Neural cell (in vitro differentiated cells): ENCODE results near the gene MAG. TPM values are rescaled to one million over a fixed set of nuclear protein-coding genes. Genes with fewer than 3 reads are reported as not detected.

Experiments
- H2AFZ ChIP-seq: fragments of 200-600, 300-800 bp; sonication (generic), shearing (Covaris generic); 2 replicates; pipeline ENCODE4 v1.6.0; 2014; ENCODE audit warnings: low read depth, mild to moderate bottlenecking, antibody characterized with exemption, low read length, moderate library complexity
- H3F3A ChIP-seq: fragments of 200-600 bp; shearing (Covaris generic); 2 replicates; pipeline ENCODE4 v1.6.1; 2016; ENCODE audit warnings: mild to moderate bottlenecking, moderate library complexity, mixed read lengths, antibody characterized with exemption, low read length; ENCODE audit not compliant: insufficient read depth, poor library complexity, severe bottlenecking
- H3K27ac ChIP-seq: fragments of 200-600, 300-800 bp; sonication (generic), shearing (Covaris generic); 2 replicates; pipeline ENCODE4 v1.5.1; 2014; ENCODE audit warnings: mild to moderate bottlenecking, low read length, moderate library complexity
- H3K27me3 ChIP-seq: fragments of 300-800, 200-600 bp; sonication (generic), shearing (Covaris generic); 2 replicates; pipeline ENCODE4 v1.6.0; 2014; ENCODE audit warnings: mild to moderate bottlenecking, low read depth, low read length, moderate library complexity; ENCODE audit not compliant: insufficient read depth
- H3K36me3 ChIP-seq: fragments of 300-800, 200-600 bp; sonication (generic), shearing (Covaris generic); 2 replicates; pipeline ENCODE4 v1.5.1; 2014; ENCODE audit warnings: mild to moderate bottlenecking, antibody characterized with exemption, low read length, moderate library complexity; ENCODE audit not compliant: insufficient read depth
- H3K4me2 ChIP-seq: fragments of 300-800, 200-600 bp; sonication (generic), shearing (Covaris generic); 2 replicates; pipeline ENCODE4 v1.6.0; 2014; ENCODE audit warnings: mild to moderate bottlenecking, low read length
- H3K4me3 ChIP-seq: fragments of 300-800, 200-600 bp; sonication (generic), shearing (Covaris generic); 2 replicates; pipeline ENCODE4 v1.5.1; 2014; ENCODE audit warnings: mild to moderate bottlenecking, low read length, moderate library complexity
- H3K79me2 ChIP-seq: fragments of 200-600 bp; shearing (Covaris generic); replicated peaks from 2 replicates; pipeline ENCODE4 v1.6.0; 2014; ENCODE audit warnings: mild to moderate bottlenecking, low read length, moderate library complexity; ENCODE audit not compliant: insufficient read depth
- H3K9ac ChIP-seq: fragments of 300-800, 200-600 bp; sonication (generic), shearing (Covaris generic); 2 replicates; pipeline ENCODE4 v1.6.1; 2016; ENCODE audit warnings: mild to moderate bottlenecking, low read length, mixed read lengths
- H3K9me2 ChIP-seq: fragments of 200-600 bp; shearing (Covaris generic); 2 replicates; pipeline ENCODE4 v1.6.1; 2016; ENCODE audit warnings: mild to moderate bottlenecking, low read length, mixed read lengths; ENCODE audit not compliant: insufficient read depth
- H3K9me3 ChIP-seq: fragments of 200-600, 300-800 bp; sonication (generic), shearing (Covaris generic); 2 replicates; pipeline ENCODE4 v1.6.1; 2016; ENCODE audit warnings: mild to moderate bottlenecking, mixed run types, low read length, moderate library complexity, mixed read lengths
- H4K20me1 ChIP-seq: fragments of 200-600 bp; shearing (Covaris generic); 2 replicates; pipeline ENCODE4 v1.6.1; 2016; ENCODE audit warnings: mild to moderate bottlenecking, mixed run types; ENCODE audit not compliant: insufficient read depth
- CTCF ChIP-seq: fragments of 450-650 bp; IDR thresholded peaks from 2 replicates; pipeline ENCODE4 v1.5.1; 2014; ENCODE audit warnings: antibody characterized with exemption, mild to moderate bottlenecking, moderate library complexity; ENCODE audit not compliant: poor library complexity, severe bottlenecking
- EP300 ChIP-seq: fragments of 450-650 bp; conservative IDR thresholded peaks from 2 replicates; pipeline ENCODE4 v1.6.1; 2014; ENCODE audit warnings: antibody characterized with exemption, mild to moderate bottlenecking, moderate library complexity; ENCODE audit not compliant: poor library complexity, severe bottlenecking
- EZH2 ChIP-seq: fragments of 200-600, 300-800 bp; shearing (Covaris generic), sonication (generic); IDR thresholded peaks from 2 replicates; pipeline ENCODE4 v1.6.1; 2014; ENCODE audit warnings: antibody characterized with exemption, low read length, borderline replicate concordance, mild to moderate bottlenecking; ENCODE audit not compliant: insufficient read depth, poor library complexity, severe bottlenecking
- MXI1 ChIP-seq: fragments of 450-650 bp; conservative IDR thresholded peaks from 2 replicates; pipeline ENCODE4 v1.6.1; 2014; ENCODE audit warnings: antibody characterized with exemption, mild to moderate bottlenecking; ENCODE audit not compliant: poor library complexity, severe bottlenecking
- POLR2AphosphoS5 ChIP-seq: IDR thresholded peaks from 2 replicates; pipeline ENCODE4 v1.6.1; 2012
- RAD21 ChIP-seq: fragments of 450-650 bp; conservative IDR thresholded peaks from 2 replicates; pipeline ENCODE4 v1.6.1; 2014; ENCODE audit warnings: antibody characterized with exemption, mild to moderate bottlenecking, moderate library complexity
- REST ChIP-seq: IDR thresholded peaks from 2 replicates; pipeline ENCODE4 v1.6.1; 2012; ENCODE audit warnings: borderline replicate concordance
- SMC3 ChIP-seq: fragments of 450-650 bp; conservative IDR thresholded peaks from 2 replicates; pipeline ENCODE4 v1.6.1; 2014; ENCODE audit warnings: antibody characterized with exemption, mild to moderate bottlenecking, moderate library complexity; ENCODE audit not compliant: poor library complexity
- TAF1 ChIP-seq: IDR thresholded peaks from 2 replicates; pipeline ENCODE4 v1.6.1; 2012; ENCODE audit warnings: low read depth
- polyA plus RNA-seq: library from polyadenylated mRNA; depleted of rRNA; stranded (reverse); fragments of >200 nt; gene quantifications from 2 replicates; pipeline ENCODE4 v1.2.3, GENCODE V29; 2014

MAG gene
- polyA plus RNA-seq, 1 donor from 2014 or later = not detected

DNA sequence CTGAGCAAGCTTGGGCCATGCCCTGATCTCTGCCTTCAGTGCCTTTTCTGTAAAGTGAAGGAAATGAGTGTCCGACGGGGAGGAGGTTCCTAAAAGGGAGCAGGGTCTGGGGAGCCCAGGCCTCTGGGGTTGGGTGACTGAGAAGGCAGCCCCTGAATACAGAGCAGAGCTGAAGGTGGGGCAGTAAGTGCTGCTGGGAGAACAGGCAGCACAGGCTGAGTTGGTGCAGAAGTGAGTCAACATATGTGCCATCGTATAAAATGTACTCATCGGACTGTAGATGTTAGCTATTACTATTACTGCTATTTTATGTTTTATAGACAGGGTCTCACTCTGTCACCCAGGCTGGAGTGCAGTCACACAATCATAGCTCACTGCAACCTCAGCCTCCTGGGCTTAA is 10.7 kb upstream of the MAG start:
- Histone ChIP-seq H3K9me2 (no peaks in the 10 kb centered on the region), H3K9me3 (no peaks in the 10 kb centered on the region), H3K27ac (no peak overlapping the region), H3K27me3 (no peaks in the 10 kb centered on the region), H2AFZ (no peak overlapping the region), H3K9ac (no peak overlapping the region), H3K79me2 (no peaks in the 10 kb centered on the region), H3K4me2 (no peak overlapping the region), H3K4me3 (no peak overlapping the region), H3K36me3 (no peaks in the 10 kb centered on the region), H4K20me1 (no peaks in the 10 kb centered on the region), H3F3A (no peaks in the 10 kb centered on the region)
- TF ChIP-seq REST (no peak), MXI1 (no peak), POLR2AphosphoS5 (no peak), RAD21 (no peak), CTCF (no peak), TAF1 (no peak), EZH2 (no peak), SMC3 (no peak), EP300 (no peak)

DNA sequence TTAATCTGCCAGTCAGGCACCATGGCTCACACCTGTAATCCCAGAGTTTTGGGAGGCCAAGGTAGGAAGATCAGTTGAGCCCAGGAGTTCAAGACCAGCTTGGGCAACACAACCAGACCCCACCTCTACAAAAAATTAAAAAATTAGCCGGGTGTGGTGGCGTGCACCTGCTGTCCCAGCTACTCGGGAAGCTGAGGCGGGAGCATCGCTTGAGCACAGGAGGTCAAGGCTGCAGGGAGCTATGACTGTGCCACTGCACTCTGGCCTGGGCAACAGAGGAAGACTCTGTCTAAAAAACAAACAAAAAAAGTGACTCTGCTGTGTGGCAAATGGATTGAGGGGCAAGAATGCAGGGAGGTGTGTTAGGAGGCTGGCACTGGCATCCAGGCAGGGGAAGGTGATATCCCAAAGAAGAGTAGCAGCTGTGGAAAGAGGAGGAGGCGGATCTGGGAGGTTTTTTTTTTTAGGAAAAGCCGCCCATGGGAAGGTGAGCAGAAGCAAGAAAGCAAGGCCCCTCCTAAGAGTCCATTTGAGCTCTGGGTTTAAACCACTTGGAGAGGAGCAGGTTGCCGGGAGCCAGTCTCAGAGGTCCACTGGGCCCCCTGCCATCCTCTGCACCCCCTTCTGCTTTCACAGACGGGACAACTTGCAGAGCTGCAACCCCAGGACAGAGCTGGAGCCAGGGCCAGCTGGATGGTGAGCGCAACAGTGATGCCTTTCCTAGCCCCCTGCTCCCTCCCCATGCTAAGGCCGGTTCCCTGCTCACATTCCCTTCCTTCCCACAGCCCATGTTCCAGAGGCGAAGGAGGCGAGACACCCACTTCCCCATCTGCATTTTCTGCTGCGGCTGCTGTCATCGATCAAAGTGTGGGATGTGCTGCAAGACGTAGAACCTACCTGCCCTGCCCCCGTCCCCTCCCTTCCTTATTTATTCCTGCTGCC is 7.5 kb upstream of the MAG start:
- H3K4me3 ChIP-seq = no peak overlapping the region
- H3K9me3 ChIP-seq = no peaks in the 10 kb centered on the region
- H3K79me2 ChIP-seq = no peaks in the 10 kb centered on the region
- H4K20me1 ChIP-seq = no peaks in the 10 kb centered on the region
- no peak overlapping the region for H3K27ac ChIP-seq
- H3K36me3 ChIP-seq = no peaks in the 10 kb centered on the region
- H3K4me2 ChIP-seq = no peak overlapping the region
- no peak overlapping the region for H3K9ac ChIP-seq
- no peaks in the 10 kb centered on the region for H3K9me2 ChIP-seq
- H3K27me3 ChIP-seq = no peaks in the 10 kb centered on the region
- no peak for TF ChIP-seq SMC3
- no peaks in the 10 kb centered on the region for H3F3A ChIP-seq
- H2AFZ ChIP-seq = no peak overlapping the region
